Cardiac fibroblast (primary cell): ENCODE measurements around the gene MPST.

Experiments
- DNase-seq, 2 donors: peaks; one replicate each; pipeline versions ENCODE4 v3.0.0 to v3.0.0-alpha.2; 2010; ENCODE audit warnings: low read depth in 2 of 2
- H3K4me3 ChIP-seq, 2 donors: replicated peaks in 1 of 2; 1 replicate in 1 of 2; 2 replicates in 1 of 2; pipeline ENCODE4 v1.5.1; 2011; ENCODE audit warnings: low read depth in 2 of 2, low read length in 2 of 2, mild to moderate bottlenecking in 2 of 2, moderate library complexity in 1 of 2
- TF ChIP-seq, protein P1 (sequence below): IDR thresholded peaks from one replicate; pipeline ENCODE4 v1.5.1; 2011; ENCODE audit warnings: low read depth, mild to moderate bottlenecking, low read length, inconsistent platforms

MPST gene

DNA sequence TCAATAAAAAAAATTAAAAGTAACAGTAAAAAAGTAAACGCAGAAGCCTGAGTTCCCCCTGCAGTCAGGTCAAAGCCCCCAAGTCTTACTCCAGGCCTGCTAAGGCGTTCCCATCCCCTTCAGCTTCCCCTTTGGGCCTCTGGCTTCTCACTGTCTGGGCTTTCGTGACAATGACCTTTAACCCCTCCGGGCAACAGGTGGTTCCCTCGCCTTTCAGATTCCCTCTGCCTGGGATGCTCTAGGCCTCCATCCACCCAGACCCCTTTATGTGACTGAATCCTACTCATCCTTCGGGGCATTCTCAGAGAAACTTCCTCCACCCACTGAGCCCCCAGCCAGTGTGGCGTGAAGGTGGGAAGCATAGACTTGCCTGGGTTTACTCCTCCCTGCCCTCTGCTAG, 8.0 kb downstream of the MPST start:
- H3K4me3 ChIP-seq, result no peak overlapping the region
- TF ChIP-seq, protein P1, sequence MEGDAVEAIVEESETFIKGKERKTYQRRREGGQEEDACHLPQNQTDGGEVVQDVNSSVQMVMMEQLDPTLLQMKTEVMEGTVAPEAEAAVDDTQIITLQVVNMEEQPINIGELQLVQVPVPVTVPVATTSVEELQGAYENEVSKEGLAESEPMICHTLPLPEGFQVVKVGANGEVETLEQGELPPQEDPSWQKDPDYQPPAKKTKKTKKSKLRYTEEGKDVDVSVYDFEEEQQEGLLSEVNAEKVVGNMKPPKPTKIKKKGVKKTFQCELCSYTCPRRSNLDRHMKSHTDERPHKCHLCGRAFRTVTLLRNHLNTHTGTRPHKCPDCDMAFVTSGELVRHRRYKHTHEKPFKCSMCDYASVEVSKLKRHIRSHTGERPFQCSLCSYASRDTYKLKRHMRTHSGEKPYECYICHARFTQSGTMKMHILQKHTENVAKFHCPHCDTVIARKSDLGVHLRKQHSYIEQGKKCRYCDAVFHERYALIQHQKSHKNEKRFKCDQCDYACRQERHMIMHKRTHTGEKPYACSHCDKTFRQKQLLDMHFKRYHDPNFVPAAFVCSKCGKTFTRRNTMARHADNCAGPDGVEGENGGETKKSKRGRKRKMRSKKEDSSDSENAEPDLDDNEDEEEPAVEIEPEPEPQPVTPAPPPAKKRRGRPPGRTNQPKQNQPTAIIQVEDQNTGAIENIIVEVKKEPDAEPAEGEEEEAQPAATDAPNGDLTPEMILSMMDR, result no peak
- DNase-seq, result no peak

DNA sequence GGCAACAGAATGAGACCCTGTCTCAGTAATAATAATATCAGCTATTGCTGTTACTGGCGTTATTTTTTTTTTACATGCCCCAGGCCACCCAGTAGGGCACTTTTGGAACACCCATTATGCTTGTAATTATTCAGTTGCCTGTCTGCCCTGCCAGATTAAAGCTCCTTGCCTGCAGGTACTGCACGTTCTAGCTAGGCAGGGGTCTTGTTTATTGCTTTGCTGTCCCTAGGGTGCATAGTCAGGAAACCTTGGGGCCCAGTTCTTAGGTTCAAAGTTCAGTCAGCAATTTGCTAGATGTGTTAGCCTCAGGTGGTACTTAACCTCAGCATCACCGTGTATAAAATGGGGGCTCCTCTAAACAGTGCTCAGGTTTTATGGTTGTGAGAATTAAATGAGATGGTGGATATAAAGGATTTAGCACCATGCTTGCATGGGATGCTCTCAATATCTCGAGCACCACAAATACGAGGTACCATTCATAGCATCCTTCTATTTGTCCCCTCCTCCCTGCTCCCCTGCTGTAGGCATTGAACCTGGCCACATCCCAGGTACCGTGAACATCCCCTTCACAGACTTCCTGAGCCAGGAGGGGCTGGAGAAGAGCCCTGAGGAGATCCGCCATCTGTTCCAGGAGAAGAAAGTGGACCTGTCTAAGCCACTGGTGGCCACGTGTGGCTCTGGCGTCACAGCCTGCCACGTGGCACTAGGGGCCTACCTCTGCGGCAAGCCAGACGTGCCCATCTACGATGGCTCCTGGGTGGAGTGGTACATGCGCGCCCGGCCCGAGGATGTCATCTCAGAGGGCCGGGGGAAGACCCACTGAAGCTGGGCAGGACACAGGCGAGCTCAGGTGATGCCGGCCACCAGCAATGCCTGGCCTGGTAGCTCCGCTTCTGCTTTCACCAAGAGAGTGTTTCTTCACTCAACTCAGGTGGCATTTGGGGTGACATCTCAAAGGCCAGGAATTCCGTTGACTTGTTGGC, 9.4 kb downstream of the MPST start:
- H3K4me3 ChIP-seq, result no peak overlapping the region
- no peak for DNase-seq
- TF ChIP-seq, protein P1, result no peak

DNA sequence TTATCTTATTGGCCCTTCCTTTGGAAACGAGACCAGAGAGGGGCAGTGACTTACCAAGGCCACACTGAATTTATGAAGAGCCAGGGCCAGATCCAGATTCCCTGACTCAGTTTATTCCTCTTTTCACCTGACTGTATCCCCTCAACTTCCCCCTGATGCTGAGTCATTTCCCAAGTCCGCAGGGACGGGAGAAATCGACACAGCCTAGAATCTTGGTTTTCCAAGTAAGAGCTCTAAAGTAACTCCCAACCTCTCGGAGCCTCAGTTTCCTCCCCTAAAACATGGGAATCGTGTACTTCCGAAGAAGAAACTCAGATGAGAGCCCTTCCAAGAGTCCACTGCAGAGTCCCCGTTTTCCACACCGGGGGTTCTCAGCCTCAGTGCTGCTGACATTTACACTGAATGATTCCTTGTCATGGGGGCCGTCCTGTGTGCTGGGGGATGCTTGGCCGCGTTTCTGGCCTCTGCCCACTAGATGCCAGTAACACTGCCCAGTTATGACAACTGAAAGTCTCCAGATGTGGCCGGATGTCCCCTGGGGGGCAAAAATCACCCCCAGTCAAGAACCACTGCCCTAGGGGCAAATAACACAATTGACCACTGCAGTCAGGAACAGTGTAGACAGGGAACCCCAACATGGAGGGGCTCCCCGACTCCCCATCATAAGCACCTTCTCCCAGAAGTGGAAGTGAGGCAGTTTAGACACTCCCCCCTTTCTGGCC, 11.2 kb downstream of the MPST start:
- no peak for DNase-seq
- no peak overlapping the region for H3K4me3 ChIP-seq
- TF ChIP-seq, protein P1, result no peak

DNA sequence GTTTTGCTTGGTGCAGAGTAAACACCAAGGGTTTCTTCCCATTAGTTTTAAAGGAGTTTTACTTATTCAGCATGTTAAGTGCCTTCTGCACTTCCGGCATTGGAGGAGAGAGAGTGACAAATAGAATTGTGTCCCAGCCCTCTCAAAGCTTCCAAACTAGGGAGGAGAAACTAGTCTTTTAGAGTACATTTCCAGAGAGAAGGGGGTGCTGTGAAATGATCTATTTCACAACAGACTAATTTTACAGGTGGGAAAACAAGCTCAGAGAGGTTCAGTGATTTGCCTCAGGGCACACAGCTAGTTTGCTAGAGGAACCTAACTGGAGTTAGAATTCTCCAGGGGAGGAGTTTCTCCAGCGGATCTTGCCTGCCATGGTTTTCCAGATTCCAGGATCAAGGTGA, 12.6 kb downstream of the MPST start:
- DNase-seq, result no peak
- H3K4me3 ChIP-seq, result no peak overlapping the region

DNA sequence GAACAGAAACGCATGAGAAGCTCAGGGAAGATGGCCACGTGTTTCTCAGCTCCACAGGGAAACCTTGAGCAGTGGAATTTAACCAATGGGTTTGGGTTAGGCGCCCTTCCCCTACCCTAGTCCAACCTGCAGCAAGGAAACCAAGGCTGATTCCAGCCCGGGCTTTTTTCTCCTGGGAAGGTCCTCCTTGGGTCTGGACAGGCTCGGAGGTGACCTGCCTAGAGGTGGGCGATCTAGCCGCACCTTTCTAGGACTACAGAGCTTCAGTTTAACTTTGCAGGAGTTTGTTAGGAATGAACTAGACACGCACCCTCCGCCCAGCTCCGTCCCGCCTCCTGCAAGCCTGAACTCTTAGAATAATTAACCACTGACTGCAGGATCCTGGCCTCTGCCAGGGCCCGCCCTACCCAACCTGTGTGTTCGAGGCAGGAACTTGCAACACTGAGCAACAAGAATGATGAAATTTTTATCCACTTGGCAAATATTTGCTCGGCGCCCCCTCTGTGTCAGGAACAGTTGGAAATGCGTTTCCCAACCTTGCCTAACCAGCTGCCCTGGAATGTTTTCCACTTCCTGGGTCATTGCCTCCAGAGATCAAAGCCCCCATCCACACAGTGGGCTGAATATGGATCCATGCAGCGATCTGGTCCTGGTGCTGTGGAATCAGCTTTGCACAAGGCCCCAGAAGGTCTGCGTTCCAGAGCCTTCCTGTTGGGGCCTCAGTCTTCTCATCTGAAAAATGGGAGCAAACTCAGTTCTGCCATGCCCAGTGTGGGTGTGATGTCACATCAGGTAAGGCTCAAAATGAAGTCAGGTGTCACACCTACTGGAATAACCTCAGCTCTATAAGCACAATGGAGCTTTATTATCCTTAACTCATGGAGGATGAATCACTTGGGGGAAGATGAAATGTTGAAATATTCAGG, 13.3 kb downstream of the MPST start:
- peak; percentile 71 to 94 for DNase-seq
- TF ChIP-seq, protein P1, result no peak
- H3K4me3 ChIP-seq, result no peak overlapping the region

More for the DNA sequence above, 12.6 kb downstream of the MPST start:
- TF ChIP-seq, protein P1, result no peak
